GM23248 (cell line): ENCODE measurements around the gene N4BP2. TPM values are rescaled to one million over a fixed set of nuclear protein-coding genes. Genes with fewer than 3 reads are reported as not detected.
"Not testable (repeated sequence)": the region's sequence is repeated elsewhere in the genome, so short reads cannot be mapped to it uniquely, and the experiment has no call there.

ENCODE experiments used
- DNase-seq: peaks from one replicate; pipeline ENCODE4 v3.0.0-alpha.2; 2015
- H2AFZ ChIP-seq: fragments of 200-600 bp; sonication (generic); 2 replicates; pipeline ENCODE4 v1.6.1; 2016; ENCODE audit warnings: antibody characterized with exemption
- H3F3A ChIP-seq: fragments of 200-600 bp; sonication (generic); 2 replicates; pipeline ENCODE4 v1.6.1; 2016; ENCODE audit warnings: mild to moderate bottlenecking, antibody characterized with exemption, mixed run types; ENCODE audit not compliant: insufficient read depth
- H3K27ac ChIP-seq: fragments of 200-600 bp; sonication (generic); 2 replicates; pipeline ENCODE4 v1.5.1; 2016; ENCODE audit warnings: mild to moderate bottlenecking
- H3K27me3 ChIP-seq: fragments of 200-600 bp; sonication (generic); replicated peaks from 2 replicates; pipeline ENCODE4 v1.6.1; 2016; ENCODE audit warnings: mild to moderate bottlenecking; ENCODE audit not compliant: insufficient read depth
- H3K36me3 ChIP-seq: fragments of 200-600 bp; sonication (generic); 2 replicates; pipeline ENCODE4 v1.6.1; 2016; ENCODE audit warnings: low read depth, mild to moderate bottlenecking
- H3K4me1 ChIP-seq: fragments of 200-600 bp; sonication (generic); 2 replicates; pipeline ENCODE4 v1.6.1; 2016; ENCODE audit warnings: mild to moderate bottlenecking; ENCODE audit not compliant: insufficient read depth
- H3K4me2 ChIP-seq: fragments of 200-600 bp; sonication (generic); one replicate; pipeline ENCODE4 v1.6.1; 2016; ENCODE audit warnings: mild to moderate bottlenecking; ENCODE audit not compliant: unreplicated experiment
- H3K4me3 ChIP-seq: fragments of 200-600 bp; sonication (generic); 2 replicates; pipeline ENCODE4 v1.5.1; 2016; ENCODE audit warnings: mild to moderate bottlenecking
- H3K79me2 ChIP-seq: fragments of 200-600 bp; sonication (generic); 2 replicates; pipeline ENCODE4 v1.6.1; 2016; ENCODE audit warnings: mild to moderate bottlenecking; ENCODE audit not compliant: insufficient read depth
- H3K9ac ChIP-seq: fragments of 200-600 bp; sonication (generic); 2 replicates; pipeline ENCODE4 v1.6.1; 2016; ENCODE audit warnings: mild to moderate bottlenecking
- H3K9me2 ChIP-seq: fragments of 200-600 bp; sonication (generic); 2 replicates; pipeline ENCODE4 v1.6.1; 2016; ENCODE audit warnings: mixed run types, mild to moderate bottlenecking, moderate library complexity; ENCODE audit not compliant: insufficient read depth
- H3K9me3 ChIP-seq: fragments of 200-600 bp; sonication (generic); one replicate; pipeline ENCODE4 v1.6.1; 2017; ENCODE audit warnings: low read depth
- H4K20me1 ChIP-seq: fragments of 200-600 bp; sonication (generic); 2 replicates; pipeline ENCODE4 v1.6.0; 2016; ENCODE audit not compliant: insufficient read depth
- EZH2 ChIP-seq: fragments of 200-600 bp; sonication (generic); IDR thresholded peaks from 2 replicates; pipeline ENCODE4 v1.6.1; 2018; ENCODE audit warnings: antibody characterized with exemption, mild to moderate bottlenecking; ENCODE audit not compliant: insufficient read depth, poor library complexity, severe bottlenecking
- EZH2phosphoT487 ChIP-seq: fragments of 200-600 bp; sonication (generic); IDR thresholded peaks from 2 replicates; pipeline ENCODE4 v1.6.1; 2018; ENCODE audit warnings: antibody characterized with exemption, moderate library complexity, mild to moderate bottlenecking, low read depth; ENCODE audit not compliant: insufficient read depth
- WGBS, 2 experiments: methylation state at CpG; one replicate each; pipeline ENCODE4 v1.1.6; 2015 to 2017; ENCODE audit warnings: low lambda C conversion rate in 2 of 2, low coverage in 1 of 2; ENCODE audit errors: missing lambda C conversion rate in 2 of 2; 5-methylcytosine and 5-hydroxymethylcytosine counted together
- in situ Hi-C: fragments of 300-500 bp; cut with MboI; formaldehyde crosslinking; loops from 2 replicates; pipeline ENCODE4 v1.15.0; 2020
- polyA plus RNA-seq: library from polyadenylated mRNA; unstranded; fragments of >200 nt; fragmentation: Nextera tagmentation; extraction: Ambion mirVana; gene quantifications from 2 replicates; pipeline ENCODE4 v1.2.1, GENCODE V29; 2016
- total RNA-seq: library from RNA; depleted of rRNA; stranded (reverse); fragments of >200 nt; shearing (Covaris generic); gene quantifications from 2 replicates; pipeline ENCODE4 v1.2.3, GENCODE V29; 2014

The N4BP2 gene
- total and polyA plus RNA-seq, 2 experiments from 2014 or later: 3.2 to 3.7 TPM

- H3K9me2 ChIP-seq: no peaks in the 10 kb centered on the region
- DNase-seq: no peak
- no peaks in the 10 kb centered on the region for H3K4me1 ChIP-seq
- no peaks in the 10 kb centered on the region for H3K36me3 ChIP-seq
- no peak overlapping the region for H3K4me3 ChIP-seq
- H3F3A ChIP-seq: no peaks in the 10 kb centered on the region
- no peak overlapping the region for H3K9ac ChIP-seq
- no peak overlapping the region for H3K27ac ChIP-seq
- in situ Hi-C loops: no loop called here
- no peak overlapping the region for H2AFZ ChIP-seq
- no peaks in the 10 kb centered on the region for H3K27me3 ChIP-seq
- H4K20me1 ChIP-seq: no peaks in the 10 kb centered on the region
- WGBS, 2 experiments: 82 to 85% methylated on average over 3 of the region's 3 CpGs
- no peaks in the 10 kb centered on the region for H3K9me3 ChIP-seq
- TF ChIP-seq EZH2phosphoT487 (no peak), EZH2 (no peak)
- H3K79me2 ChIP-seq: no peaks in the 10 kb centered on the region
- H3K4me2 ChIP-seq: no peak overlapping the region
Measured at GRCh38 chr4:40066651-40067050, 10.0 kb downstream of the N4BP2 start.

- DNase-seq: no peak
- H3K4me2 ChIP-seq: no peak overlapping the region
- no peak overlapping the region for H3K9ac ChIP-seq
- H4K20me1 ChIP-seq: no peaks in the 10 kb centered on the region
- H3K79me2 ChIP-seq: no peaks in the 10 kb centered on the region
- no peak overlapping the region for H3K27ac ChIP-seq
- no peaks in the 10 kb centered on the region for H3F3A ChIP-seq
- no peaks in the 10 kb centered on the region for H3K27me3 ChIP-seq
- TF ChIP-seq EZH2: no peak
- no peak for TF ChIP-seq EZH2phosphoT487
- H3K36me3 ChIP-seq: no peaks in the 10 kb centered on the region
- WGBS, 2 experiments: 100% methylated on average over 1 of the region's 1 CpG
- no peak overlapping the region for H2AFZ ChIP-seq
- H3K4me1 ChIP-seq: no peaks in the 10 kb centered on the region
- no peak overlapping the region for H3K4me3 ChIP-seq
- H3K9me3 ChIP-seq: no peaks in the 10 kb centered on the region
- no peaks in the 10 kb centered on the region for H3K9me2 ChIP-seq
- in situ Hi-C loops: no loop called here
Measured at GRCh38 chr4:40070387-40070786, 13.7 kb downstream of the N4BP2 start.

GRCh38 chr4:40086421-40086820, 29.8 kb downstream of the N4BP2 start:
- H3K9me3 ChIP-seq: no peaks in the 10 kb centered on the region
- H3K4me1 ChIP-seq: no peaks in the 10 kb centered on the region
- H4K20me1 ChIP-seq: no peaks in the 10 kb centered on the region
- no peak overlapping the region for H3K9ac ChIP-seq
- in situ Hi-C loops: no loop called here
- H3K27ac ChIP-seq: no peak overlapping the region
- no peak overlapping the region for H3K4me2 ChIP-seq
- H3K4me3 ChIP-seq: no peak overlapping the region
- H3K79me2 ChIP-seq: no peaks in the 10 kb centered on the region
- H3K27me3 ChIP-seq: no peaks in the 10 kb centered on the region
- DNase-seq: no peak
- 95 to 98% methylated on average over 8 of the region's 8 CpGs for WGBS, 2 experiments
- TF ChIP-seq EZH2phosphoT487 (no peak), EZH2 (no peak)
- no peak overlapping the region for H2AFZ ChIP-seq
- H3F3A ChIP-seq: no peaks in the 10 kb centered on the region
- no peaks in the 10 kb centered on the region for H3K36me3 ChIP-seq
- no peaks in the 10 kb centered on the region for H3K9me2 ChIP-seq

- H3F3A ChIP-seq: no peaks in the 10 kb centered on the region
- no peak for TF ChIP-seq EZH2phosphoT487
- TF ChIP-seq EZH2: no peak
- H3K9ac ChIP-seq: no peak overlapping the region
- H3K36me3 ChIP-seq: no peaks in the 10 kb centered on the region
- H3K4me1 ChIP-seq: no peaks in the 10 kb centered on the region
- no peaks in the 10 kb centered on the region for H3K27me3 ChIP-seq
- no peak for DNase-seq
- H3K27ac ChIP-seq: no peak overlapping the region
- no peak overlapping the region for H3K4me3 ChIP-seq
- no peaks in the 10 kb centered on the region for H3K9me3 ChIP-seq
- no peaks in the 10 kb centered on the region for H3K79me2 ChIP-seq
- H2AFZ ChIP-seq: no peak overlapping the region
- H3K4me2 ChIP-seq: no peak overlapping the region
- 92 to 93% methylated on average over 10 of the region's 10 CpGs for WGBS, 2 experiments
- H4K20me1 ChIP-seq: no peaks in the 10 kb centered on the region
- no peaks in the 10 kb centered on the region for H3K9me2 ChIP-seq
- in situ Hi-C loops: no loop called here
Measured at GRCh38 chr4:40087799-40088366, 31.2 kb downstream of the N4BP2 start.

GRCh38 chr4:40093400-40093799, 36.8 kb downstream of the N4BP2 start:
- H3K27ac ChIP-seq, in situ Hi-C loops, H3K9me3 ChIP-seq, H3K79me2 ChIP-seq, H3K4me2 ChIP-seq, H3K9ac ChIP-seq, H4K20me1 ChIP-seq, H3K27me3 ChIP-seq, H3K9me2 ChIP-seq, H2AFZ ChIP-seq, H3F3A ChIP-seq, H3K36me3 ChIP-seq, DNase-seq, H3K4me3 ChIP-seq, H3K4me1 ChIP-seq: not testable (repeated sequence)
- WGBS, 2 experiments: 91 to 95% methylated on average over 10 of the region's 10 CpGs
